Psoas muscle (tissue), 8 donors: ENCODE results near the gene PRR20G. TPM values are rescaled to one million over a fixed set of nuclear protein-coding genes. Genes with fewer than 3 reads are reported as not detected.

Source experiments
- ATAC-seq, 4 donors: fragments of 200-7000 bp; cut with Tn5 transposase; one replicate each; pipeline ENCODE4 v1.9.1; 2020; ENCODE audit warnings: moderate library complexity in 3 of 4, mild to moderate bottlenecking in 2 of 4
- DNase-seq, 2 donors: peaks; one replicate each; pipeline ENCODE4 v3.0.0-alpha.2; 2020
- H3K27ac ChIP-seq: fragments of 200-600 bp; one replicate; pipeline ENCODE4 v1.8.0; 2022
- H3K27me3 ChIP-seq, 3 donors: fragments of 200-600 bp in 1 of 3; one replicate each; pipeline versions ENCODE4 v1.6.1 to v1.8.0; 2013 to 2022; ENCODE audit warnings: low read length in 2 of 3, mild to moderate bottlenecking in 2 of 3, moderate library complexity in 1 of 3; ENCODE audit not compliant: insufficient read depth in 3 of 3
- H3K36me3 ChIP-seq, 2 donors: fragments of 200-600 bp in 1 of 2; one replicate each; pipeline versions ENCODE4 v1.6.1 to v1.8.0; 2013 to 2022; ENCODE audit warnings: low read depth in 1 of 2, mild to moderate bottlenecking in 1 of 2, moderate library complexity in 1 of 2; ENCODE audit not compliant: insufficient read depth in 1 of 2
- H3K4me1 ChIP-seq: fragments of 200-600 bp; one replicate; pipeline ENCODE4 v1.8.0; 2022
- H3K4me3 ChIP-seq: fragments of 200-600 bp; one replicate; pipeline ENCODE4 v1.8.0; 2022; ENCODE audit warnings: mild to moderate bottlenecking
- H3K9me3 ChIP-seq: fragments of 200-600 bp; one replicate; pipeline ENCODE4 v1.8.0; 2022
- CTCF ChIP-seq: fragments of 200-600 bp; IDR thresholded peaks from one replicate; pipeline ENCODE4 v1.8.0; 2022; ENCODE audit warnings: antibody characterized with exemption
- WGBS, 3 donors: extraction: QIAGEN DNeasy Blood & Tissue Kit; methylation state at CpG; one replicate each; pipeline versions ENCODE4 v1.1.6 to v1.1.7; 2013; 5-methylcytosine and 5-hydroxymethylcytosine counted together
- intact Hi-C, 2 donors: fragments of 100-400 bp; cut with DNase I; formaldehyde crosslinking; loops; one replicate each; pipeline versions ENCODE4 v1.11.0 to v1.14.2; 2022
- polyA plus RNA-seq, 3 donors: library from polyadenylated mRNA; stranded (reverse); fragments of 200-250 nt; gene quantifications; one replicate each; pipeline ENCODE4 v1.2.3, GENCODE V29; 2013
- total RNA-seq, 4 donors: library from RNA; stranded (reverse); fragmentation: NEBNext Ultra II Directional in 2 of 4; extraction: Animal tissue kit (Norgen Biotek cat#: 25700) in 2 of 4; gene quantifications; one replicate each; pipeline versions ENCODE4 v1.2.1 to v1.2.4, GENCODE V29; 2021 to 2023
- donor health status: healthy with polysubstance abuse.
- donor health status: DM: no; HTN: no; CAD: no; lungs with moderate emphysema.
- donor health status: Bipolar disorder and iron deficiency.
- donor health status: healthy.
- donor health status: DM: yes; HTN: yes; CAD: no.
- donor health status: DM: no; HTN: no; CAD: no.
- donor health status: DM: no; HTN: no; CAD: no.
- donor health status: DM: yes; HTN: yes; CAD: no.

Gene PRR20G
- total and polyA plus RNA-seq, 7 donors: not detected

GRCh38 chr3:127254730-127255129, 33.1 kb downstream of the PRR20G start:
- H3K36me3 ChIP-seq: no peaks in the 10 kb centered on the region

GRCh38 chr3:127254033-127254644, 33.7 kb downstream of the PRR20G start:
- no peak for TF ChIP-seq CTCF
- H3K4me1 ChIP-seq: no peaks in the 10 kb centered on the region
- no peak overlapping the region for H3K27ac ChIP-seq
- peaks cover 0 to 4% (median 0%) of the 10 kb centered on the region in 3 donors for H3K27me3 ChIP-seq
- H3K36me3 ChIP-seq: no peaks in the 10 kb centered on the region
- DNase-seq (no peak), ATAC-seq (no peak)
- intact Hi-C loops: no loop called here
- 56 to 62% (median 59%) methylated on average over 10 of the region's 10 CpGs for WGBS, 3 donors
- H3K9me3 ChIP-seq: no peaks in the 10 kb centered on the region
- H3K4me3 ChIP-seq: no peak overlapping the region

More at GRCh38 chr3:127254730-127255129, 33.1 kb downstream of the PRR20G start:
- Histone ChIP-seq H3K27me3 (peaks cover 0 to 4% (median 0%) of the 10 kb centered on the region in 3 donors), H3K27ac (no peak overlapping the region), H3K4me3 (no peak overlapping the region), H3K4me1 (no peaks in the 10 kb centered on the region), H3K9me3 (no peaks in the 10 kb centered on the region)
- 60 to 63% (median 61%) methylated on average over 9 of the region's 9 CpGs for WGBS, 3 donors
- TF ChIP-seq CTCF: peak; percentile 5
- ATAC-seq: no peak
- intact Hi-C loops: no loop called here
- DNase-seq: no peak

GRCh38 chr3:127253491-127253890, 34.4 kb downstream of the PRR20G start:
- WGBS, 3 donors: 90 to 92% (median 92%) methylated on average over 7 of the region's 7 CpGs
- no peak for TF ChIP-seq CTCF
- no peak for ATAC-seq
- no peaks in the 10 kb centered on the region for H3K36me3 ChIP-seq
- H3K4me1 ChIP-seq: no peaks in the 10 kb centered on the region
- DNase-seq: no peak
- peaks cover 0 to 4% (median 0%) of the 10 kb centered on the region in 3 donors for H3K27me3 ChIP-seq
- intact Hi-C loops: no loop called here
- no peaks in the 10 kb centered on the region for H3K9me3 ChIP-seq
- no peak overlapping the region for H3K27ac ChIP-seq
- no peak overlapping the region for H3K4me3 ChIP-seq

- Histone ChIP-seq H3K27me3 (peaks cover 0 to 2% (median 0%) of the 10 kb centered on the region in 3 donors), H3K9me3 (no peaks in the 10 kb centered on the region), H3K27ac (no peak overlapping the region), H3K4me1 (no peaks in the 10 kb centered on the region), H3K36me3 (no peaks in the 10 kb centered on the region), H3K4me3 (no peak overlapping the region)
- intact Hi-C loops: no loop called here
- TF ChIP-seq CTCF: no peak
- DNase-seq (no peak), ATAC-seq (no peak)
- 21 to 27% (median 21%) methylated on average over 2 of the region's 2 CpGs for WGBS, 3 donors
These were observed 35.4 kb downstream of the PRR20G start for GRCh38 chr3:127252446-127252845.

- no peaks in the 10 kb centered on the region for H3K36me3 ChIP-seq
- intact Hi-C loops: no loop called here
- no peak for ATAC-seq
- WGBS, 3 donors: 25 to 40% (median 35%) methylated on average over 1 of the region's 1 CpG
- no peak overlapping the region for H3K27ac ChIP-seq
- H3K27me3 ChIP-seq: no peaks in the 10 kb centered on the region
- no peak for DNase-seq
- no peak overlapping the region for H3K4me3 ChIP-seq
- no peaks in the 10 kb centered on the region for H3K4me1 ChIP-seq
- no peak for TF ChIP-seq CTCF
- H3K9me3 ChIP-seq: no peaks in the 10 kb centered on the region
These were observed 37.8 kb downstream of the PRR20G start for GRCh38 chr3:127250032-127250431.
